ENCODE data around the gene NCAM1. TPM values are rescaled to one million over a fixed set of nuclear protein-coding genes. Genes with fewer than 3 reads are reported as not detected.

The NCAM1 gene
- total and polyA plus RNA-seq, 9 of the 15 experiments (the other 6 are each of a cell fraction or from before 2014, with no cell fraction given) = 0.09 to 0.23 TPM; not detected in 7

DNA sequence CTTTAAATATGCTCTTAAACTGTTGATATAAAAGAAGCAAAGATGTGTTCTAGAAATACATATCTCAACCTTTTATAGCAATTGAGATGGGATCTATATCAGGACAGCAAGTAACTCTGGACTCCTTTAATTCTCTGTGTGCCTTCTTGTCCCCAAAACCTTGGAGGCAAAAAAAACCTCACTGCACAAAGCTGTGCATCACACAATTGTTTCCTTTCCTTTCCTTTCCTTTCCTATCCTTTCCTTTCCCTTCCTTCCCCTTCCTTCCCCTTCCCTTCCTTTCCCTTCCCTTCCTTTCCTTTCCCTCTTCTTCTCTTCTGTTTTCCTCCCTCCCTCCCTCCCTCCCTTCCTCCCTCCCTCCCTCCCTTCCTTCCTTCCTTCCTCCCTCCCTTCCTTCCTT is 343.7 kb downstream of the NCAM1 start (continued):
- no peak for TF ChIP-seq KDM4B (IDR thresholded peaks at IDR 0.05; ENCODE audit: borderline replicate concordance in 2 of 2, low read depth in 1 of 2)
- no peak for TF ChIP-seq BCL6 (CRISPR knock-in tag; IDR thresholded peaks at IDR 0.05)
- TF ChIP-seq RHOXF2B (CRISPR knock-in tag; conservative IDR thresholded peaks at IDR 0.05) = no peak
- no peak for TF ChIP-seq ZNF780A (CRISPR knock-in tag; IDR thresholded peaks at IDR 0.05)
- no peak for TF ChIP-seq FOXM1 (IDR thresholded peaks at IDR 0.05; ENCODE audit: low read depth)
- TF ChIP-seq FOXM1 (CRISPR knock-in tag; IDR thresholded peaks at IDR 0.05; ENCODE audit: low read depth) = no peak
- TF ChIP-seq, protein P1, sequence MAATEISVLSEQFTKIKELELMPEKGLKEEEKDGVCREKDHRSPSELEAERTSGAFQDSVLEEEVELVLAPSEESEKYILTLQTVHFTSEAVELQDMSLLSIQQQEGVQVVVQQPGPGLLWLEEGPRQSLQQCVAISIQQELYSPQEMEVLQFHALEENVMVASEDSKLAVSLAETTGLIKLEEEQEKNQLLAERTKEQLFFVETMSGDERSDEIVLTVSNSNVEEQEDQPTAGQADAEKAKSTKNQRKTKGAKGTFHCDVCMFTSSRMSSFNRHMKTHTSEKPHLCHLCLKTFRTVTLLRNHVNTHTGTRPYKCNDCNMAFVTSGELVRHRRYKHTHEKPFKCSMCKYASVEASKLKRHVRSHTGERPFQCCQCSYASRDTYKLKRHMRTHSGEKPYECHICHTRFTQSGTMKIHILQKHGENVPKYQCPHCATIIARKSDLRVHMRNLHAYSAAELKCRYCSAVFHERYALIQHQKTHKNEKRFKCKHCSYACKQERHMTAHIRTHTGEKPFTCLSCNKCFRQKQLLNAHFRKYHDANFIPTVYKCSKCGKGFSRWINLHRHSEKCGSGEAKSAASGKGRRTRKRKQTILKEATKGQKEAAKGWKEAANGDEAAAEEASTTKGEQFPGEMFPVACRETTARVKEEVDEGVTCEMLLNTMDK (IDR thresholded peaks at IDR 0.05; ENCODE audit: borderline replicate concordance, insufficient read depth, low read depth, low read length, poor library complexity, severe bottlenecking) = no peak
- no peak for TF ChIP-seq NFE2L1 (tag; IDR thresholded peaks at IDR 0.05; ENCODE audit: borderline replicate concordance, low read depth)
- TF ChIP-seq POLR2H (tag; IDR thresholded peaks at IDR 0.05; ENCODE audit: low read depth) = no peak
- no peak for TF ChIP-seq WHSC1 (IDR thresholded peaks at IDR 0.05; ENCODE audit: low read length)
- TF ChIP-seq CXXC5 (CRISPR knock-in tag; IDR thresholded peaks at IDR 0.05) = no peak

All from K562 (cell line).